HCT116 (cell line): Measurements from ENCODE around the gene RPL38. TPM values are rescaled to one million over a fixed set of nuclear protein-coding genes. Genes with fewer than 3 reads are reported as not detected.

ENCODE experiments used
- ATAC-seq: fragments of 200-7000 bp; cut with Tn5 transposase; 2 replicates; pipeline ENCODE4 v1.9.1; 2020; ENCODE audit warnings: mild to moderate bottlenecking, moderate library complexity
- BruUV-seq: library from RNA; stranded (reverse); fragments of 400-500 nt; replicated peaks from 2 replicates; lab custom pipeline; 2021; lab: Mats Ljungman, UMichigan
- CTCF ChIA-PET: fragments of 300-600 bp; sonication (Branson Sonifier 250); formaldehyde crosslinking; loops from one replicate; lab custom pipeline; 2021; ENCODE audit warnings: antibody characterized with exemption; lab: Charles Lee
- POLR2A ChIA-PET: fragments of 300-600, 350-600 bp; sonication (Branson Sonifier 250); formaldehyde crosslinking; loops from one replicate; lab custom pipeline; 2021; ENCODE audit warnings: antibody characterized with exemption; lab: Charles Lee
- RAD21 ChIA-PET, 2 experiments: fragments of 300-600 bp; sonication (Branson Sonifier 250); formaldehyde crosslinking; loops; one replicate each; lab custom pipeline; 2023; ENCODE audit warnings: low total read pairs in 2 of 2; ENCODE audit not compliant: uncharacterized antibody in 2 of 2, unreplicated experiment in 2 of 2, low non-redundant PET in 1 of 2; lab: Charles Lee
- DNase-seq: peaks from one replicate; pipeline ENCODE4 v3.0.0-alpha.2; 2010; ENCODE audit warnings: low read depth, low spot score
- H2AFZ ChIP-seq: fragments of 200-600 bp; shearing (Covaris generic), sonication (generic); 2 replicates; pipeline ENCODE4 v1.6.1; 2017; ENCODE audit warnings: low read depth, mixed run types, mixed read lengths, antibody characterized with exemption, low read length; ENCODE audit not compliant: poor library complexity, severe bottlenecking
- H3K27ac ChIP-seq: 2 replicates; pipeline ENCODE4 v1.5.1; 2012; ENCODE audit warnings: low read depth, low read length
- H3K27me3 ChIP-seq: fragments of 200-600 bp; sonication (generic); 2 replicates; pipeline ENCODE4 v1.6.1; 2016; ENCODE audit warnings: mixed run types, low read length, mixed read lengths; ENCODE audit not compliant: insufficient read depth
- H3K36me3 ChIP-seq, 2 experiments: fragments of 200-500 bp in 1 of 2; fragments of 200-600 bp in 1 of 2; sonication (Bioruptor generic) in 1 of 2; sonication (generic) in 1 of 2; 2 replicates each; pipeline versions ENCODE4 v1.5.1 to v1.6.1; 2014 to 2016; ENCODE audit warnings: low read length in 2 of 2, inconsistent platforms in 1 of 2, mixed read lengths in 1 of 2, mixed run types in 1 of 2; ENCODE audit not compliant: insufficient read depth in 2 of 2, control insufficient read depth in 1 of 2
- H3K4me1 ChIP-seq, 2 experiments: fragments of 200-600 bp in 1 of 2; sonication (generic) in 1 of 2; 2 replicates each; pipeline versions ENCODE4 v1.5.1 to v1.6.1; 2012 to 2017; ENCODE audit warnings: low read length in 2 of 2, inconsistent platforms in 1 of 2, mild to moderate bottlenecking in 1 of 2, mixed read lengths in 1 of 2, mixed run types in 1 of 2, moderate library complexity in 1 of 2; ENCODE audit not compliant: insufficient read depth in 2 of 2, control insufficient read depth in 1 of 2
- H3K4me2 ChIP-seq: fragments of 200-600 bp; sonication (generic); 2 replicates; pipeline ENCODE4 v1.6.1; 2017; ENCODE audit warnings: mixed run types, low read length, mixed read lengths
- H3K4me3 ChIP-seq, 2 experiments: fragments of 200-600 bp in 1 of 2; sonication (generic) in 1 of 2; replicated peaks in 1 of 2; 2 replicates each; pipeline ENCODE4 v1.5.1; 2011 to 2016; ENCODE audit warnings: low read length in 2 of 2, control low read depth in 1 of 2, low read depth in 1 of 2, mild to moderate bottlenecking in 1 of 2, mixed read lengths in 1 of 2, mixed run types in 1 of 2
- H3K79me2 ChIP-seq: fragments of 200-600 bp; sonication (generic); 2 replicates; pipeline ENCODE4 v1.6.1; 2017; ENCODE audit warnings: mild to moderate bottlenecking, mixed run types, low read length, moderate library complexity, mixed read lengths; ENCODE audit not compliant: insufficient read depth
- H3K9ac ChIP-seq: fragments of 200-600 bp; sonication (generic); 2 replicates; pipeline ENCODE4 v1.6.1; 2016; ENCODE audit warnings: low read length, mixed read lengths
- H3K9me2 ChIP-seq: fragments of 200-600 bp; sonication (generic), shearing (Covaris generic); 2 replicates; pipeline ENCODE4 v1.6.1; 2017; ENCODE audit warnings: mixed run types, mild to moderate bottlenecking, moderate library complexity; ENCODE audit not compliant: insufficient read depth
- H3K9me3 ChIP-seq, 2 experiments: fragments of 200-500 bp in 1 of 2; fragments of 200-600 bp in 1 of 2; sonication (Bioruptor generic) in 1 of 2; sonication (generic) in 1 of 2; 2 replicates each; pipeline ENCODE4 v1.6.1; 2014 to 2017; ENCODE audit warnings: low read length in 2 of 2, mixed read lengths in 2 of 2, inconsistent platforms in 1 of 2, low read depth in 1 of 2, mild to moderate bottlenecking in 1 of 2, mixed run types in 1 of 2, moderate library complexity in 1 of 2; ENCODE audit not compliant: control insufficient read depth in 1 of 2, insufficient read depth in 1 of 2
- H4K20me1 ChIP-seq: fragments of 200-600 bp; sonication (generic), shearing (Covaris generic); 2 replicates; pipeline ENCODE4 v1.6.1; 2017; ENCODE audit warnings: mixed run types, mild to moderate bottlenecking, moderate library complexity; ENCODE audit not compliant: insufficient read depth
- CBX3 ChIP-seq: IDR thresholded peaks from 2 replicates; pipeline ENCODE4 v1.6.1; 2012; ENCODE audit warnings: low read depth
- CTCF ChIP-seq, 3 experiments: fragments of 200-600 bp in 1 of 3; sonication (generic) in 1 of 3; IDR thresholded peaks in 2 of 3; conservative IDR thresholded peaks in 1 of 3; 2 replicates each; pipeline ENCODE4 v1.5.1; 2012 to 2017; ENCODE audit warnings: low read depth in 2 of 3, low read length in 2 of 3, antibody characterized with exemption in 1 of 3, borderline replicate concordance in 1 of 3, control low read depth in 1 of 3, mild to moderate bottlenecking in 1 of 3, mixed read lengths in 1 of 3, mixed run types in 1 of 3, moderate library complexity in 1 of 3; ENCODE audit not compliant: insufficient read depth in 1 of 3
- EZH2 ChIP-seq: fragments of 200-600 bp; sonication (generic); IDR thresholded peaks from 2 replicates; pipeline ENCODE4 v1.6.1; 2017; ENCODE audit warnings: antibody characterized with exemption, mixed run types
- FOSL1 ChIP-seq: IDR thresholded peaks from 2 replicates; pipeline ENCODE4 v1.6.1; 2012; ENCODE audit warnings: low read depth
- JUND ChIP-seq: IDR thresholded peaks from 2 replicates; pipeline ENCODE4 v1.6.1; 2012
- POLR2A ChIP-seq: IDR thresholded peaks from 2 replicates; pipeline ENCODE4 v1.7.0; 2011; ENCODE audit warnings: borderline replicate concordance; ENCODE audit not compliant: insufficient read depth, insufficient read length; ENCODE audit errors: extremely low read depth
- POLR2AphosphoS5 ChIP-seq: IDR thresholded peaks from 2 replicates; pipeline ENCODE4 v1.6.1; 2011; ENCODE audit warnings: mild to moderate bottlenecking, low read depth, low read length, moderate library complexity
- REST ChIP-seq: IDR thresholded peaks from 2 replicates; pipeline ENCODE4 v1.6.1; 2012; ENCODE audit warnings: low read depth
- SIN3A ChIP-seq: IDR thresholded peaks from 2 replicates; pipeline ENCODE4 v1.6.1; 2012; ENCODE audit warnings: low read depth
- SP1 ChIP-seq: IDR thresholded peaks from 2 replicates; pipeline ENCODE4 v1.6.1; 2012; ENCODE audit warnings: low read depth
- SRF ChIP-seq: IDR thresholded peaks from 2 replicates; pipeline ENCODE4 v1.6.1; 2012; ENCODE audit warnings: low read depth
- TCF7L2 ChIP-seq: IDR thresholded peaks from 2 replicates; pipeline ENCODE4 v1.7.0; 2011; ENCODE audit warnings: borderline replicate concordance, inconsistent platforms; ENCODE audit not compliant: insufficient read depth, insufficient read length; ENCODE audit errors: extremely low read depth
- ZFX ChIP-seq: fragments of 450-650 bp; IDR thresholded peaks from 2 replicates; pipeline ENCODE4 v1.6.1; 2017
- intact Hi-C: fragments of 100-400 bp; cut with micrococcal nuclease; formaldehyde crosslinking; loops from 2 replicates; pipeline ENCODE4 v1.10.0; 2022
- total RNA-seq: library from RNA; stranded (reverse); gene quantifications from one replicate; pipeline ENCODE4 v1.2.1, GENCODE V29; 2021; ENCODE audit not compliant: unreplicated experiment

The RPL38 gene
- total RNA-seq, 1 experiment from 2014 or later = 1,628 TPM

GRCh38 chr17:74194682-74195081, 8.8 kb upstream of the RPL38 start:
- BruUV-seq = no TSS peak
- H3K9me2 ChIP-seq = no peaks in the 10 kb centered on the region
- H3K27ac ChIP-seq = no peak overlapping the region
- ATAC-seq (no peak), DNase-seq (no peak)
- peaks cover 0 to 5% of the 10 kb centered on the region in 2 experiments; a peak in 2 of 4 replicates for H3K4me1 ChIP-seq
- TF ChIP-seq SRF (no peak), SIN3A (no peak), JUND (no peak), EZH2 (no peak), TCF7L2 (no peak), CBX3 (no peak), SP1 (no peak), POLR2AphosphoS5 (no peak), FOSL1 (no peak), REST (no peak), POLR2A (no peak), CTCF (IDR thresholded peaks at IDR 0.05 in 2 of 3, conservative IDR thresholded peaks at IDR 0.05 in 1 of 3; ENCODE audit: borderline replicate concordance in 1 of 3, insufficient read depth in 1 of 3, low read depth in 2 of 3, low read length in 2 of 3) (no peak), ZFX (no peak)
- H3K36me3 ChIP-seq = no peaks in the 10 kb centered on the region
- H3K4me3 ChIP-seq = no peak overlapping the region
- no peak overlapping the region for H2AFZ ChIP-seq
- no peak overlapping the region for H3K4me2 ChIP-seq
- ChIA-PET CTCF (no interaction called here), POLR2A (interaction anchor here (1.1 kb wide), 1 partner anchor 9 kb away, joined by 3 read pairs; the partner anchor contains the start of gene RPL38), RAD21 (no interaction called here)
- no peak overlapping the region for H3K9ac ChIP-seq
- no peaks in the 10 kb centered on the region for H3K9me3 ChIP-seq
- no peaks in the 10 kb centered on the region for H3K79me2 ChIP-seq
- intact Hi-C loops = loop anchor here (5.0 kb wide), 1 partner anchor 102 kb away; no protein-coding TSS in a partner anchor
- H3K27me3 ChIP-seq = peaks cover 38% of the 10 kb centered on the region; the same call in 1 of the 2 replicates
- H4K20me1 ChIP-seq = no peaks in the 10 kb centered on the region
